HG02763 (cell line): ENCODE measurements around the gene TNFAIP1.

Experiments
- ATAC-seq: cut with Tn5 transposase; IDR thresholded peaks from one replicate; pipeline ENCODE4 v1.9.1; 2021; ENCODE audit warnings: mild to moderate bottlenecking, moderate library complexity; ENCODE audit not compliant: unreplicated experiment

TNFAIP1 gene

DNA sequence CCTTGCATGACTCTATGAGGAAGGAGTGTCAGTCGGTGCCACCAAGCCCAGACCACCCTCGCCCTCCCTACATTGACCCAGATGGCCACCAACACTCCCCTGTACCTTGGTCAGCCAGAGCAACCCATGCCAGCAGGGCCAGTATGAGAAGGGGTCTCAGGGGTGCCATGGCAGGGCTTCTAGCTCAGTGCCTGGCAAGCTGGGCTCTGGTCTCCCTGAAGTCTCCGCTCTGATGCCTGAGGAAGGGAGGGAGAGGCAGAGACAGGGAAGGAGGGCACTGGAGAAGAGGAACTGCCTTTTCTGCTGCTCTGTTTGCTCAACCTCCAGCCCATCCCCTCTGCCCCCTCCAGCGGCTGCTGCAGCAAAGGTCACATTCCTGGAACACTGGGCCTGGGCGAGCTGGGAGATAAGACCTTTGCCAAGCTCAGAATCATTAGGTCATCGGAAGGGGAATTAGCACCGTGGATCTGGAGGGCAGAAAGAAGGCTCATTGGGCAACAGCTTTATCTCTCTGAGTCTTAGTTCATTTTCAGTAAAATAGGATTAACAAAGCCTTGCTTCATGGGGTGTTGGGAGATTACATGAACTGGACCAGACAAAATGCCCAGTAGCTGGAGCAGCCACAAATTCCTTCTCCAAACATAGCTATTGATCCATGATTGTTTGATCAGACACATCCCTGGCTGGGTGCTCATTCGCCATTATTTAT is 34.6 kb downstream of the TNFAIP1 start, which contains the start of gene VTN:
Gene VTN, minus strand, starts transcription at position 273 of the 709 bp plus-strand sequence. Its CDS starts 104 bp downstream, at position 169.
- ATAC-seq: no peak

DNA sequence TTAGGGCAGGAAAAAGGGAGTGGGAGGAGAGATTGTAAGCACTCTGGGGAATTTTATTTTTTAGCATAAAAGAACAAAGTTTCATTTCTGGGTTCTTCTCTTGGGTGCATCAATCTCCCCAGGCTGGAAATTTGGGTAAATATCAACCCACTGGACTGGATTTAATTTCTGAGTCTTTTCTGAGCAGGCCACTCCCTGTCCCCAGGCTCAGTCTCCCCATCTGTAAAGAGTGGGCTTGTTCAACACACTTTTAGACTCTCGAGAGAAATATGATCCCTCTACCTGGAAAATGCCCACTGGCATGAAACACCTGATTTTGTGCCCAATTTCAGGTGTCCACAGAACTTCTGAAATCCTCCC is 35.2 kb downstream of the TNFAIP1 start:
- ATAC-seq: no peak

DNA sequence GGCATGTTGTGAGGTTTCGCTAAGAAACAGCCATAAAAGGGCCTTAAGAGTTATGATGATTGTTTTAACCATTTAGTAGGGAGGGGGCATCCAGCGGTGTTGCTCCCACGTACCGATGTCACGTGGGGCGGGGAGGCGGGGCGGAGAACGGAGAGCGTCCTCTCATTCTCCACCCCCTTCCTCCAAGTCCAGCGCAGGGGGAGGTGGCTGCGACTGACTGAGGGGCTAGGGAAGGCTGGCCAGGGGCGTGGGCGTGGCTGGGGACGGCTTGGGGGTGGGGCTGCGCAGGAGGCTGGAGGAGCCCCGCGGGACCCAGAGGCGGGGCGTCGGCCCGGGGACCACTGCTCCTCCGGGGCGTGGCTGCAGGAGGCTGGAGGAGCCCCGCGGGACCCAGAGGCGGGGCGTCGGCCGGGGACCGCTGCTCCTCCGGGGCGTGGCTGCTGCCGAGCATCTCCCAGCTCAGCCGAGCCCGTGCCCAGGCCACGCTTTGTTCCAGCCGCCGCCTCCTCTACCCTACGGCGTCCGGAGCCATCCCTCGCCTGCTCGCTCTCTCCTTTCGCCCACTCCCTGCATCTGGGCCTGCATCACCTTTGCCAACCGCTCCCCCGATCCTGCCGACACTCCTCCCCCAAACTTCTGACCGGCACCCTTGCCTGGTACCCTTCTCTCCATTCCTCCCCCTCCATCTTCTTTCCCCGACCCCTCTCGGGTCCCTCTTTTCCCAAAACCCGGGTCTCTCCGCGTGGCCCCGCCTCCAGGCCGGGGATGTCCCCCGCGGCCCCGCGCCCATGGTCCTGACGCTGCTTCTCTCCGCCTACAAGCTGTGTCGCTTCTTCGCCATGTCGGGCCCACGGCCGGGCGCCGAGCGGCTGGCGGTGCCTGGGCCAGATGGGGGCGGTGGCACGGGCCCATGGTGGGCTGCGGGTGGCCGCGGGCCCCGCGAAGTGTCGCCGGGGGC is 36.0 kb downstream of the TNFAIP1 start, which contains the start of gene SARM1:
Gene SARM1, plus strand, starts transcription at position 450 of the 958 bp plus-strand sequence. Its CDS starts 339 bp downstream, at position 789.
- ATAC-seq: peak; percentile 83

DNA sequence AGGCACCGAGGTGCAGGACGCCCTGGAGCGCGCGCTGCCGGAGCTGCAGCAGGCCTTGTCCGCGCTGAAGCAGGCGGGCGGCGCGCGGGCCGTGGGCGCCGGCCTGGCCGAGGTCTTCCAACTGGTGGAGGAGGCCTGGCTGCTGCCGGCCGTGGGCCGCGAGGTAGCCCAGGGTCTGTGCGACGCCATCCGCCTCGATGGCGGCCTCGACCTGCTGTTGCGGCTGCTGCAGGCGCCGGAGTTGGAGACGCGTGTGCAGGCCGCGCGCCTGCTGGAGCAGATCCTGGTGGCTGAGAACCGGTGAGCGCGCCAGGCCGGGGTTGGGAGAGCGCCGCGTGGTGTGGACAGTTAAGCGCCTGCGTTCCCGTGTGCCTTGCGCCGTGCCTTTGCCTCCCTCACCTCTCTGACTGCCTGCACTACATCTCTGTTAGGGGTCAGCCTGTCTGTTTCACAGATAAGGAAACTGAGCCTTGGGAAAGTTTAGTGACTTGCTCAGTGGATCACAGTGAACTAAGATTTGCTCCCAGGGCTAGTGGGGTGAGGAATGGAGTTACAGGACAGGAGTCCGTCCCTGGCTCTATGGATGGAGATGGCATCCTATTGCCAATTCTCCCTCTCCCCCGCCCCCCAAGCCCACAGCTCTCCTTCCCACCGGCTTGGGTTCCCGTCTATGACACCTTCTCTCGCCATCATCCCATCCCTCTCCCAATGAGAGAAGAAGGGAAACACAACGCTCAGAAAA is 36.8 kb downstream of the TNFAIP1 start:
- ATAC-seq: peak; percentile 1

DNA sequence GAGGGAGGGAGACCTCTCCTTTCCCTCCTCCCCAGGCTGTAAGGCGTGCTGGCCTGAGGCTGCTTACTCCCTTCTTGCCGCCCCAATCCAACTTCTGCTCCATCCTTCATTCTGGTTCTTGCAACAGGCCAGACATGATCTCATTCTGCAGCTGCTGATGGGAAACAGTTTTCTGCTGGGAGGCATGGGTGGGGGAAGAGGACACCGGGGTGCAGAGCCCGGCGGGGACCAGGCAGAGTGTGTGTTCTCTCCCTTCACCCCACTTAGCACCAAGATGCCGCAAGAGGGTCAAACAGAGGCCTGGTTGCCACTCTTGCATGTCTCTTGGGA is 37.3 kb downstream of the TNFAIP1 start:
- no peak for ATAC-seq

DNA sequence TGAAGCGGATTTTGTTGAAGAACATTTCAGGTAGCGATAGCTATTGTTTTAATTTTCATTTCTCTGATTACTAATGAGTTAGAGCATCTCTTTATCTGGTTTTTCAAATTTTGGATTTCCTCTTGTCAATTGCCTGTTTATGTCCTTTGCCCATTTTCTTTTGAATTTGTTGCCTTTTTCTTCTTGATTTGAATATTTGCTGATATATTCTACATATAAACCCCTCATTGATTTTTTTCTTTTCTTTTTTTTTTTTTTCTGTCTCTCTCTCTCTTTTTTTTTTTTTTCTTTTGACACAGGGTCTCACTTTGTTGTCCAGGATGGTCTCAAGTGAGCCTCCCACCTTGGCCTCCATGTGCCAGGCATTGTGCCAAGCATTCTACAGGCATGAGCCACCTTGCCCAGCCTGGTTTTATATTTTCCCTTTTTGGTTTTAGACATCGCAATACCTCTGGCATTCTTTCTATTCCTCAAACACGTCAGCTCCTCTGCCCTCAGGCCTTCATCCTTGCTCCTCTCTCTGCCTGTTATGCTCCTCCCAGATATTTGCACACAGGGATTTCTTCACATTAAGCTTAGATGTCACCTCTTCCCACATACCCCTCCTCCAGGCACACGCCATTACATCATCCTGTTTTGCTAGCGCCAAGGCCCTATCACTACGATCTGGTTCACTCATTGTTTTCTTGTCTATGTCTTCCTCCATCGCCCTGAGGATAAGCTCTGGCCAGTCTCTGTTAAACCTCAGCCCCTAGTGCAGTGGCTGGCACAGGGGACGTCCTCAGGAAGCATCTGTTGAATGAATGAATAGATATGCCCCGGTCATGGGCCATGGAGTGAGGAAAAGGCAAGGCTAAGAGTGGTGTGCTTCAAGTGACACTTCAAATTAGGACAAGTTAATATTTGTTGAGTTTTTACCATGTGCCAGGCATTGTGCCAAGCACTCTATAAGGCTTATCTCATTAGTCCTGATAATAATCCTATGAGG is 44.5 kb downstream of the TNFAIP1 start:
- ATAC-seq: no peak

DNA sequence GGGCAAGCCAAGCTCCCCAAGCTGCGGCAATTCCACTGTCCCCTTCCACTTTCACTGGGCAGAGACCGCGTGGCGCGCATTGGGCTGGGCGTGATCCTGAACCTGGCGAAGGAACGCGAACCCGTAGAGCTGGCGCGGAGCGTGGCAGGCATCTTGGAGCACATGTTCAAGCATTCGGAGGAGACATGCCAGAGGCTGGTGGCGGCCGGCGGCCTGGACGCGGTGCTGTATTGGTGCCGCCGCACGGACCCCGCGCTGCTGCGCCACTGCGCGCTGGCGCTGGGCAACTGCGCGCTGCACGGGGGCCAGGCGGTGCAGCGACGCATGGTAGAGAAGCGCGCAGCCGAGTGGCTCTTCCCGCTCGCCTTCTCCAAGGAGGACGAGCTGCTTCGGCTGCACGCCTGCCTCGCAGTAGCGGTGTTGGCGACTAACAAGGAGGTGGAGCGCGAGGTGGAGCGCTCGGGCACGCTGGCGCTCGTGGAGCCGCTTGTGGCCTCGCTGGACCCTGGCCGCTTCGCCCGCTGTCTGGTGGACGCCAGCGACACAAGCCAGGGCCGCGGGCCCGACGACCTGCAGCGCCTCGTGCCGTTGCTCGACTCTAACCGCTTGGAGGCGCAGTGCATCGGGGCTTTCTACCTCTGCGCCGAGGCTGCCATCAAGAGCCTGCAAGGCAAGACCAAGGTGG is 45.7 kb downstream of the TNFAIP1 start:
- no peak for ATAC-seq

DNA sequence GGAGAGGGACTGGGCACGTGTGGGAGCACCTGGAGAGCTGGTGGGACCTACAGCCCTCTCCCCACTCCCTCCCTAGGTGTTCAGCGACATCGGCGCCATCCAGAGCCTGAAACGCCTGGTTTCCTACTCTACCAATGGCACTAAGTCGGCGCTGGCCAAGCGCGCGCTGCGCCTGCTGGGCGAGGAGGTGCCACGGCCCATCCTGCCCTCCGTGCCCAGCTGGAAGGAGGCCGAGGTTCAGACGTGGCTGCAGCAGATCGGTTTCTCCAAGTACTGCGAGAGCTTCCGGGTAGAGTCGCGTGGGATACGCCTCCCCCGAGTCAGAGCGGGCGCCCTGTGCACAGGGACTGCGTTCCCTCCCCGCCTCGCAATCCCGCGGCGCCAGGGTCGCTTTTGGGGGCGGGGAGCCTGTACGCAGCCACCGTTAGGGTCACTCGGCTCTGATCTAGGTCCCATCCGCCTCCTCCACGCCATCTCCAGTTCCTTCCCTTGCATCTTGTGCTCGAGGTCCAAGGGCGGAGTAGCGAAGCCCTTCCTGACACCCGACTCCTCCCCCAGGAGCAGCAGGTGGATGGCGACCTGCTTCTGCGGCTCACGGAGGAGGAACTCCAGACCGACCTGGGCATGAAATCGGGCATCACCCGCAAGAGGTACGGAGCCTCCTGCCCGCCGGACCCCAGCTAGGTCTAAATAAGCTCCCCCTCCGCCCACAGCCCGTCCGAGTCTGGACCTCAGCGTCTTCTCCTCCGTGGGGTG is 48.9 kb downstream of the TNFAIP1 start:
- peak; percentile 68 for ATAC-seq

DNA sequence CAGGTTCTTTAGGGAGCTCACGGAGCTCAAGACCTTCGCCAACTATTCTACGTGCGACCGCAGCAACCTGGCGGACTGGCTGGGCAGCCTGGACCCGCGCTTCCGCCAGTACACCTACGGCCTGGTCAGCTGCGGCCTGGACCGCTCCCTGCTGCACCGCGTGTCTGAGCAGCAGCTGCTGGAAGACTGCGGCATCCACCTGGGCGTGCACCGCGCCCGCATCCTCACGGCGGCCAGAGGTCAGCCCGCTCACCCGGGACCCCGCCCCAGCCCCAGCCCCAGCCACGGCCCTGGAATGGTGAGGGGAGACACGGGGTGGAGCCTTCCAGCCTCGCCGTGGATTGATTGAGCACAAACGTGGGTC is 49.5 kb downstream of the TNFAIP1 start:
- ATAC-seq: peak; percentile 19

DNA sequence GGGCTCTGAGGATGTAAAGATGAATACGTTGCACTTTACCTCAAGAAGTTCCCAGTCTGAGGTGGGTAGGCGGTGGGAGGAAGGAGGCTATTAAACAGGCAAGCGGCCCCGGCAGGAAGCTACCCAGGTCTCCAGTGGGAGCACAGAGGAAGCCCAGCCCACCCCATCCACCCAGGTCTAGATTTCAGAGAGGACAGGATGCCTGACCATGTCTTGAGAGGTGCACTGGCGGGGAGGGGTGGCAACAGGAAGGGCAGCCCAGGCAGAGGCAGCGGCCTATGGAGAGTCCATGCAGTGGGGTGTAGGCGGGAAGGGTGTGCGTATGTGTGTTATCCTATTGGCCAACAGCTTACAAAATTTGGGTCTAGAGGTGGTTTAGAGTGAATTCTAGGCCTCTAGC is 49.8 kb downstream of the TNFAIP1 start:
- no peak for ATAC-seq

DNA sequence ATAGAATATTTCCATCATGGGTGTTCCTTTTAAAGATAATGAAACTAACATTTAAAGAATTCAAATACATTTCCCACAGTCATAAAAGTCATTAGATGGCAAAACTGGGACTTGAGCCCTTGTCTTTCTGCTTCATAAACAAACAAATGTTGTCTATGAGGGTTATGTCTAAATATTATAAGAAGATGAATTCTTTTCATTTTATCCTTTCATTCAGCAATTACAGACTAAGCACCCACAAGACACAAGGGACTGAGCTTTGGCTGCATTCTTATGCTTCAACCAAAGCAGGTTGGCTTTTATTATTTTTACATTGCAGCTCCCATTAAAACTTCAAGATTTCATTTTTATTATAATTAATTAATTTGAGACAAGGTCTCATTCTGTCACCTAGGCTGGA is 50.8 kb downstream of the TNFAIP1 start:
- no peak for ATAC-seq

DNA sequence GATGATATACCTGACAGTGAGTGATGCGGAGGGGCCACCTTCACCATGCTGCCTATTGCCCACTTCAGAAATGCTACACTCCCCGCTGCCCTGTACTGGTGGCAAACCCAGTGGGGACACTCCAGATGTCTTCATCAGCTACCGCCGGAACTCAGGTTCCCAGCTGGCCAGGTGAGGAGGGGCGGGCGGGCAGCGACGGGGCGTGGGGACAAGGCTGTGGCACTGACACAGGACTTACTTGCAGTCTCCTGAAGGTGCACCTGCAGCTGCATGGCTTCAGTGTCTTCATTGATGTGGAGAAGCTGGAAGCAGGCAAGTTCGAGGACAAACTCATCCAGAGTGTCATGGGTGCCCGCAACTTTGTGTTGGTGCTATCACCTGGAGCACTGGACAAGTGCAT is 52.5 kb downstream of the TNFAIP1 start:
- no peak for ATAC-seq

DNA sequence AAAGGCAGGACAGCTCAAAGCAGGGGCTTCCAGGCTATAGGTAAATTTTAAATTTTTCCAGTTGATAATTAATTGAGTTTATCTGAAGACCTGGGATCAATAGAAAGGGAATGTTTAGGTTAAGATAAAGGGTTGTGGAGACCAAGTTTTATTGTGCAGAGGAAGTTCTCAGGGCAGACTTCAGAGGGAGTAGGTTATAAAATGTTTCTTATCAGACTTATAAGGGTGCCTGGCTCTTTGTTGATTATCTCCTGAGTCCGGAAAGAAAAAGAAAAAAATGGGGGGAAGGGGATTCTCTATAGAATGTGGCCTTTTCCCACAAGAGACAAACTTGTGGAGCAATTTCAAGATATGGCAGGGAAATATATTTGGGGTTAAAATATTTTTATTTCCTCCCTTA is 54.6 kb downstream of the TNFAIP1 start:
- ATAC-seq: no peak

DNA sequence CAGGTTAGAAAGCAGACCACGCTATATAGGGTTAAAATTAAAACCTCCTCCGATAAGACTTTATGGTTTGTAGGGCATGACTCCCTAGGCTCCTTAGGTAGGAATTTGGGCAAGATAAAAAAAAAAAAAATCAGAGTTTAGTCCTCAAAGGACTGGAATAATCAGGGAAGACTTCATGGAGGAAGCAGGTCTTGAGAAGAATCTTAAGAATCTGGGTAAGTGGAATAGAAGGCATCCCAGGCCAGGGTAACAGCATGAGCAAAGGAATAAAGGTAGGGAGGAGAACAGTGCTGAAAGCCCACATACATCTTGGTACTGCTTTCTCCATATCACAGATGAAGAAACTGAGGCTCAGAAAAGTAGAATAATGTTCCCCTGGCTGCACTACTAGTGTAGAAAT is 55.0 kb downstream of the TNFAIP1 start:
- ATAC-seq: no peak

DNA sequence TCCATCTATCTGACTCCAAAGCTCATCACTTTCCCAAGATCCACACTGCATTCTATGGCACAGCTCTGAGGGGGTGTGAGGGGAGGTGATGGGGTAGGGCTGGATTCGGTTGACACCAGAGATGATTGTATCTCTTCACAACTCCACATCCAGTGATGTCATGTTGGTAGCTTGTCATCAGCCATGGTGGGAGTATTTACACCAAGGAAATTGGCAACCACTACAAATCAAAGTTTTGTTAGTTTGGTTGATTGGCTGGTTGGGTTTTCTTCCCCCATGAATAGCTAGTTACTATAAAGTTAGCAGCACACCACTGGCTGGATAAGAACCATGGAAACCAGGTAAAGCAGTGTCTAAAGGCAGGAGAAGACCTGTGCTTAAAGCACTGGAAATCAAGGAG is 55.4 kb downstream of the TNFAIP1 start:
- ATAC-seq: no peak

DNA sequence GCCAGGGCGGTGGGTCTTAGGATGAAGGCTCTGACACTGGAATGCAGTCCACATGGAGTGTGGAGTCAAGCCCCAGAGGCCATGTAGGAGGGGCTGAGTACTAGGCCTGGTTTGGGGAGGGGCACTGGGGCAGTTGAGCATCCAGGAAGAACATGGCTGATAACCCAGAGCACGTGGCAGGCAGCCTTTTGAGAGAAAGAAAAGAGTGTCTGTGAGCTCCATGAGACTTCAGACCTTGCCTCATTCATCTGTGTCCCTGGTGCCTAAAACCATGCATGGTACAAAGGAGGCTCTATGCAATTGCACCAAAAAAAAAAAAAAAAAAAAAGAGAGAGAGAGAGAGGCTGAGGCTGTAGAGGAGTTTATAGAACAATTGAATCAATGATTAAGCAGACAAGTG is 55.8 kb downstream of the TNFAIP1 start:
- no peak for ATAC-seq

DNA sequence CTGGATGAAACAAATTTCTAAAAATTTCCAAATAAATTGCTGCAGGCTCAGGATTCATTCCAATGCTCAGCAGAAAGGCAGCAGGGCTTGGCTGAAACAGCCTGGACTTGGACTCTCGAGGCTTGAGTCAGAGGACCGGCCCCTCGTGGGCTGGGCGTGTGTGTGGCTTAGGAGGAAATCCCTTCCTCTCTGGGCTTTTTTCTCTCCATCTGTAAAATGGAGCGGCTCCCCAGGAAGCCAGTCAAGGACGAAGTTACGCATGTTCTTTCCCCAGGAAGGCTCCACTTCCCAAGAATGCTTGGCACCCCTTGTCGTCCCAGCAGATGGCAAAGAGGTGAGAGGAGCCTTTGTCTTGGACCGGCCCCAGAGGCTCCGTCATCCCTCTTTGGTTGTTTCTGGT is 56.9 kb downstream of the TNFAIP1 start:
- ATAC-seq: no peak

DNA sequence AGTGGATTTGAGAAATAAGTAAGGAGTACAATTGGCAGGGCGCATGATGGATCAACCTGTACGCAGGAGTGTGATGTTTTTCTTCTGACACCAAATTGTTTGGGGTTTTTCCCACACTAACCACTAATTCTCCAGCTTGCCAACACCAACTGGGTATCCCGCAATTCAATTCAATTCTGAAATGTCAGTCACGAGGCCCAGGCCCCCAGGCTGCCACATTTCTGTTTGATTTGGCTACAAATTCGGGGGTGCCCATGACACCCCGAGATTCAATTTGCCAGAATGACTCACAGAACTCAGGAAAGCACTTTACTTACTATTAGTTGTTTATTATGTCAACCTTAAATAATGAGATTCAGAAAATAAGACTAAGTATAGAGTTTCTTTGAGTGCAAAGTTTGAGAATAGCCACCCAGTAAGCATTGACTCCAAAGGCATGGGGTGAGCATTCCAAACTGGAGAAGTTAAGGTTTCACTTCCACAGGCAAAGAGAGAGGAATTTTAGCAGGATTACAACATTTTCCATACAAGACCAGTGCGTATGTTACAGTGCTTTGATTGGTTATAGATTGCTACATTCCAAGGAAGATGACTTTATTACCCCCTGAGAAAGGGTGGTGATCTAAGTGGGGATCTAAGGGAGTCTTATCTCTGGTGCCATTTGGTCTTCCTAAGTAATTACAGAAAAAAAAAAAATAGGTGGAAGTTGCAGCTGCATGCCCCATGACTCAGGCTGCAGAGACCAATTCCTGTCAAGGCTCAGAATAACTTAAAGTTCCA is 59.0 kb downstream of the TNFAIP1 start:
- ATAC-seq: no peak
